Endothelial cell of umbilical vein (primary cell): ENCODE data around the gene TSPAN5. TPM values are rescaled to one million over a fixed set of nuclear protein-coding genes. Genes with fewer than 3 reads are reported as not detected.

Experiments used
- BruUV-seq: library from RNA; stranded (reverse); fragments of 400-500 nt; replicated peaks from 2 replicates; lab custom pipeline; 2021; lab: Mats Ljungman, UMichigan
- CTCF ChIA-PET: fragments of 300-600, 350-600 bp; sonication (Branson Sonifier 250); formaldehyde crosslinking; loops from one replicate; lab custom pipeline; 2021; ENCODE audit warnings: antibody characterized with exemption, inconsistent platforms; lab: Charles Lee
- POLR2A ChIA-PET: fragments of 300-600, 350-600 bp; sonication (Branson Sonifier 250); formaldehyde crosslinking; loops from one replicate; lab custom pipeline; 2021; ENCODE audit warnings: antibody characterized with exemption, inconsistent platforms; lab: Charles Lee
- DNase-seq: peaks from one replicate; pipeline ENCODE4 v3.0.0-alpha.2; 2011; ENCODE audit warnings: low read depth, low spot score
- FAIRE-seq: peaks from 2 replicates; lab custom pipeline; 2011; peaks lifted over from hg19 to GRCh38; lab: Jason Lieb, UNC
- H2AFZ ChIP-seq: 2 replicates; pipeline ENCODE4 v1.6.0; 2012; ENCODE audit warnings: low read depth, low read length, control low read depth, inconsistent platforms
- H3K27ac ChIP-seq: 2 replicates; pipeline ENCODE4 v1.5.1; 2011; ENCODE audit warnings: low read depth, mild to moderate bottlenecking, control low read depth, low read length, moderate library complexity; ENCODE audit not compliant: insufficient read depth
- H3K27me3 ChIP-seq, 2 experiments: 2 replicates each; pipeline versions ENCODE4 v1.6.0 to v1.6.1; 2011; ENCODE audit warnings: low read length in 2 of 2, mixed read lengths in 1 of 2; ENCODE audit not compliant: control insufficient read depth in 2 of 2, insufficient read depth in 2 of 2
- H3K36me3 ChIP-seq, 2 experiments: 2 replicates in 1 of 2; 3 replicates in 1 of 2; pipeline ENCODE4 v1.5.1; 2011; ENCODE audit warnings: low read length in 2 of 2, mild to moderate bottlenecking in 1 of 2, moderate library complexity in 1 of 2; ENCODE audit not compliant: control insufficient read depth in 2 of 2, insufficient read depth in 2 of 2; ENCODE audit errors: extremely low read depth in 1 of 2
- H3K4me1 ChIP-seq: 3 replicates; pipeline ENCODE4 v1.5.1; 2011; ENCODE audit warnings: mild to moderate bottlenecking, low read length; ENCODE audit not compliant: control insufficient read depth, insufficient read depth; ENCODE audit errors: extremely low read depth
- H3K4me2 ChIP-seq: 2 replicates; pipeline ENCODE4 v1.6.1; 2011; ENCODE audit warnings: low read length, control low read depth, mixed read lengths; ENCODE audit not compliant: insufficient read depth
- H3K4me3 ChIP-seq, 3 experiments: fragments of 200-600 bp in 1 of 3; sonication (generic), shearing (Covaris generic) in 1 of 3; replicated peaks in 1 of 3; 2 replicates each; pipeline ENCODE4 v1.5.1; 2011 to 2016; ENCODE audit warnings: control low read depth in 3 of 3, low read length in 3 of 3, mild to moderate bottlenecking in 2 of 3, inconsistent platforms in 1 of 3, low read depth in 1 of 3, moderate library complexity in 1 of 3; ENCODE audit not compliant: insufficient read depth in 1 of 3
- H3K79me2 ChIP-seq: 2 replicates; pipeline ENCODE4 v1.6.0; 2012; ENCODE audit warnings: low read length, inconsistent platforms; ENCODE audit not compliant: control insufficient read depth, insufficient read depth
- H3K9ac ChIP-seq: replicated peaks from 2 replicates; pipeline ENCODE3; 2011; ENCODE audit warnings: low read length, control low read depth; ENCODE audit not compliant: insufficient read depth; ENCODE audit errors: extremely low read depth
- H3K9me1 ChIP-seq: replicated peaks from 3 replicates; pipeline ENCODE4 v1.6.0; 2011; ENCODE audit warnings: mild to moderate bottlenecking, low read length; ENCODE audit not compliant: control insufficient read depth, insufficient read depth; ENCODE audit errors: extremely low read depth
- H3K9me3 ChIP-seq: replicated peaks from 2 replicates; pipeline ENCODE4 v1.5.1; 2012; ENCODE audit warnings: low read length, inconsistent platforms; ENCODE audit not compliant: control insufficient read depth, insufficient read depth
- H4K20me1 ChIP-seq: replicated peaks from 2 replicates; pipeline ENCODE3; 2011; ENCODE audit warnings: mild to moderate bottlenecking, low read length; ENCODE audit not compliant: control insufficient read depth, insufficient read depth; ENCODE audit errors: extremely low read depth
- CTCF ChIP-seq, 2 donors: IDR thresholded peaks; 1 replicate in 1 of 2; 2 replicates in 1 of 2; pipeline ENCODE4 v1.5.1; 2011; ENCODE audit warnings: low read length in 2 of 2, mild to moderate bottlenecking in 2 of 2, moderate library complexity in 2 of 2, control low read depth in 1 of 2, inconsistent platforms in 1 of 2, low read depth in 1 of 2; ENCODE audit not compliant: insufficient read depth in 1 of 2; ENCODE audit errors: extremely low read depth in 1 of 2
- EZH2 ChIP-seq: IDR thresholded peaks from 2 replicates; pipeline ENCODE4 v1.6.1; 2012; ENCODE audit warnings: borderline replicate concordance, low read depth, mild to moderate bottlenecking, moderate library complexity, low read length, inconsistent platforms; ENCODE audit not compliant: severe bottlenecking
- FOS ChIP-seq: IDR thresholded peaks from 2 replicates; pipeline ENCODE4 v1.6.1; 2011; ENCODE audit warnings: mild to moderate bottlenecking, low read length, moderate library complexity, borderline replicate concordance; ENCODE audit not compliant: insufficient read depth
- GATA2 ChIP-seq: IDR thresholded peaks from 2 replicates; pipeline ENCODE4 v1.7.0; 2011; ENCODE audit warnings: low read depth, mild to moderate bottlenecking, moderate library complexity, mixed read lengths, low read length; ENCODE audit not compliant: insufficient read length, insufficient read depth
- JUN ChIP-seq: IDR thresholded peaks from 2 replicates; pipeline ENCODE4 v1.6.1; 2011; ENCODE audit warnings: borderline replicate concordance, low read depth; ENCODE audit not compliant: insufficient read length, insufficient read depth
- MAX ChIP-seq: IDR thresholded peaks from 2 replicates; pipeline ENCODE4 v1.6.1; 2011; ENCODE audit not compliant: insufficient read depth, insufficient read length
- MYC ChIP-seq: IDR thresholded peaks from one replicate; pipeline ENCODE4 v1.6.1; 2011; ENCODE audit warnings: mild to moderate bottlenecking, low read depth, low read length
- POLR2A ChIP-seq: IDR thresholded peaks from 2 replicates; pipeline ENCODE4 v1.6.1; 2012; ENCODE audit warnings: low read depth, mild to moderate bottlenecking, control low read depth, low read length
- POLR2AphosphoS5 ChIP-seq: IDR thresholded peaks from 2 replicates; pipeline ENCODE4 v1.6.1; 2012; ENCODE audit warnings: low read depth, mild to moderate bottlenecking, control low read depth, low read length, moderate library complexity; ENCODE audit not compliant: insufficient read depth
- dilution Hi-C: fragments of 300-500 bp; cut with MboI; formaldehyde crosslinking; loops from one replicate; pipeline ENCODE4 v1.15.0; 2019; ENCODE audit warnings: low sequenced_read_pairs; ENCODE audit not compliant: extremely low pct_ligation_motif_present
- intact Hi-C: fragments of 100-400 bp; cut with micrococcal nuclease; formaldehyde crosslinking; loops from one replicate; pipeline ENCODE4 v1.10.0; 2022
- polyA plus RNA-seq, 4 experiments: library from polyadenylated mRNA; depleted of rRNA in 3 of 4; stranded (reverse) in 3 of 4; unstranded in 1 of 4; fragments of >200 nt; gene quantifications; 2 replicates each; pipeline versions ENCODE4 v1.2.1 to v1.2.3, GENCODE V29; 2011 to 2012; ENCODE audit warnings: missing spikeins in 1 of 4
- total RNA-seq: library from RNA; stranded (reverse); gene quantifications from 2 replicates; pipeline ENCODE4 v1.2.3, GENCODE V29; 2021

The TSPAN5 gene
- total and polyA plus RNA-seq, 2 donors (not counting 3 experiments of a cell fraction or from before 2014, with no cell fraction given), result 45.1 to 50.2 TPM

GRCh38 chr4:98491899-98492559 is 166.4 kb downstream of the TSPAN5 start:
- H3K9me1 ChIP-seq, result no peaks in the 10 kb centered on the region
- no peaks in the 10 kb centered on the region for H3K4me1 ChIP-seq
- peaks cover 4% of the 10 kb centered on the region for H3K79me2 ChIP-seq
- H3K27ac ChIP-seq, result no peak overlapping the region
- no peak for DNase-seq
- ChIA-PET CTCF (no interaction called here), POLR2A (no interaction called here)
- H3K36me3 ChIP-seq, result peaks cover 0 to 4% of the 10 kb centered on the region in 2 experiments
- no peaks in the 10 kb centered on the region for H3K27me3 ChIP-seq
- no peak overlapping the region for H3K9ac ChIP-seq
- FAIRE-seq, result no peak
- dilution Hi-C loops, result no loop called here
- intact Hi-C loops, result no loop called here
- TF ChIP-seq EZH2, result no peak
- no peak for TF ChIP-seq JUN
- TF ChIP-seq MYC, result no peak
- TF ChIP-seq GATA2, result no peak
- no peak overlapping the region for H2AFZ ChIP-seq
- no TSS peak for BruUV-seq
- H4K20me1 ChIP-seq, result no peaks in the 10 kb centered on the region
- no peaks in the 10 kb centered on the region for H3K9me3 ChIP-seq
- H3K4me3 ChIP-seq, result no peak overlapping the region
- H3K4me2 ChIP-seq, result no peak overlapping the region

- Histone ChIP-seq H3K4me3 (no peak overlapping the region), H3K79me2 (peaks cover 4% of the 10 kb centered on the region), H3K36me3 (no peaks in the 10 kb centered on the region), H3K27me3 (no peaks in the 10 kb centered on the region), H3K27ac (no peak overlapping the region), H3K4me1 (no peaks in the 10 kb centered on the region), H3K4me2 (no peak overlapping the region), H4K20me1 (no peaks in the 10 kb centered on the region), H3K9me1 (no peaks in the 10 kb centered on the region), H3K9me3 (no peaks in the 10 kb centered on the region), H3K9ac (no peak overlapping the region), H2AFZ (no peak overlapping the region)
- CTCF ChIA-PET, result interaction anchor here (1.5 kb wide), 1 partner anchor 23 kb away, joined by 6 read pairs; no protein-coding TSS in a partner anchor
- no peak for TF ChIP-seq GATA2
- no peak for TF ChIP-seq FOS
- no peak for TF ChIP-seq CTCF (IDR thresholded peaks at IDR 0.05; ENCODE audit: extremely low read depth in 1 of 2, insufficient read depth in 1 of 2, low read depth in 1 of 2, low read length in 2 of 2)
- TF ChIP-seq POLR2A, result no peak
- no peak for TF ChIP-seq JUN
- TF ChIP-seq POLR2AphosphoS5, result no peak
- no peak for TF ChIP-seq MAX
- TF ChIP-seq MYC, result no peak
- no peak for TF ChIP-seq EZH2
- no TSS peak for BruUV-seq
- FAIRE-seq (no peak), DNase-seq (no peak)
- POLR2A ChIA-PET, result no interaction called here
- dilution Hi-C loops (no loop called here), intact Hi-C loops (no loop called here)
Observed at GRCh38 chr4:98490251-98490650, 168.2 kb downstream of the TSPAN5 start.
